ENCODE results near the gene CHRNA10.

CHRNA10 gene

GRCh38 chr11:3627291-3627690 is 43.9 kb downstream of the CHRNA10 start:
- H3K4me3 ChIP-seq (ENCODE audit: low read depth, low read length) = no peak overlapping the region
- no peak for TF ChIP-seq CTCF (IDR thresholded peaks at IDR 0.05; ENCODE audit: borderline replicate concordance, insufficient read depth, low read depth, low read length)

- H3K4me3 ChIP-seq (ENCODE audit: low read depth, low read length) = no peak overlapping the region
- TF ChIP-seq CTCF (IDR thresholded peaks at IDR 0.05; ENCODE audit: borderline replicate concordance, insufficient read depth, low read depth, low read length) = no peak
Measured at GRCh38 chr11:3626250-3626960, 44.8 kb downstream of the CHRNA10 start.

GRCh38 chr11:3623767-3624458 is 47.3 kb downstream of the CHRNA10 start:
- no peak for TF ChIP-seq CTCF (IDR thresholded peaks at IDR 0.05; ENCODE audit: borderline replicate concordance, insufficient read depth, low read depth, low read length)
- no peak overlapping the region for H3K4me3 ChIP-seq (ENCODE audit: low read depth, low read length)

- H3K4me3 ChIP-seq (ENCODE audit: low read depth, low read length) = no peak overlapping the region
- TF ChIP-seq CTCF (IDR thresholded peaks at IDR 0.05; ENCODE audit: borderline replicate concordance, insufficient read depth, low read depth, low read length) = no peak
Measured at GRCh38 chr11:3623121-3623520, 48.1 kb downstream of the CHRNA10 start.

GRCh38 chr11:3622521-3622920 is 48.7 kb downstream of the CHRNA10 start:
- no peak overlapping the region for H3K4me3 ChIP-seq (ENCODE audit: low read depth, low read length)
- no peak for TF ChIP-seq CTCF (IDR thresholded peaks at IDR 0.05; ENCODE audit: borderline replicate concordance, insufficient read depth, low read depth, low read length)

- TF ChIP-seq CTCF (IDR thresholded peaks at IDR 0.05; ENCODE audit: borderline replicate concordance, insufficient read depth, low read depth, low read length) = no peak
- no peak overlapping the region for H3K4me3 ChIP-seq (ENCODE audit: low read depth, low read length)
Measured at GRCh38 chr11:3617990-3618389, 53.2 kb downstream of the CHRNA10 start.
